ENCODE measurements around the gene MRPL4.

DNA sequence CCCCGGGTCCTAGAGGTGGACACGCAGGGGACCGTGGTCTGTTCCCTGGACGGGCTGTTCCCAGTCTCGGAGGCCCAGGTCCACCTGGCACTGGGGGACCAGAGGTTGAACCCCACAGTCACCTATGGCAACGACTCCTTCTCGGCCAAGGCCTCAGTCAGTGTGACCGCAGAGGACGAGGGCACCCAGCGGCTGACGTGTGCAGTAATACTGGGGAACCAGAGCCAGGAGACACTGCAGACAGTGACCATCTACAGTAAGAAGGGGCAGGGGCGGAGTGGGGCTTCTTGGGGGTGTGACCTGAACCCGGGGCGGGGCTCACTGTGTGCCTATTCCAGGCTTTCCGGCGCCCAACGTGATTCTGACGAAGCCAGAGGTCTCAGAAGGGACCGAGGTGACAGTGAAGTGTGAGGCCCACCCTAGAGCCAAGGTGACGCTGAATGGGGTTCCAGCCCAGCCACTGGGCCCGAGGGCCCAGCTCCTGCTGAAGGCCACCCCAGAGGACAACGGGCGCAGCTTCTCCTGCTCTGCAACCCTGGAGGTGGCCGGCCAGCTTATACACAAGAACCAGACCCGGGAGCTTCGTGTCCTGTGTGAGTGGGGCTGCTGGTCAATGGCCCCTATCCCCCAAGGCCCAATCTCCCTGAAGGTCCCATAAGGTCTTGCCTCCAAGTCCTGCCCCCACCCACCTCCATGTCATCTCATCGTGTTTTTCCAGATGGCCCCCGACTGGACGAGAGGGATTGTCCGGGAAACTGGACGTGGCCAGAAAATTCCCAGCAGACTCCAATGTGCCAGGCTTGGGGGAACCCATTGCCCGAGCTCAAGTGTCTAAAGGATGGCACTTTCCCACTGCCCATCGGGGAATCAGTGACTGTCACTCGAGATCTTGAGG lies 32.3 kb downstream of the MRPL4 start:
- TF ChIP-seq CTCF (IDR thresholded peaks at IDR 0.05) (no peak), POLR2A (IDR thresholded peaks at IDR 0.05) (no peak)
